Measurements from ENCODE around the gene TCF7L1. TPM values are rescaled to one million over a fixed set of nuclear protein-coding genes. Genes with fewer than 3 reads are reported as not detected.
"Not testable (repeated sequence)": the region's sequence is repeated elsewhere in the genome, so short reads cannot be mapped to it uniquely, and the experiment has no call there.

TCF7L1 gene
- total RNA-seq, 1 donor from 2014 or later, result 9.3 TPM

DNA sequence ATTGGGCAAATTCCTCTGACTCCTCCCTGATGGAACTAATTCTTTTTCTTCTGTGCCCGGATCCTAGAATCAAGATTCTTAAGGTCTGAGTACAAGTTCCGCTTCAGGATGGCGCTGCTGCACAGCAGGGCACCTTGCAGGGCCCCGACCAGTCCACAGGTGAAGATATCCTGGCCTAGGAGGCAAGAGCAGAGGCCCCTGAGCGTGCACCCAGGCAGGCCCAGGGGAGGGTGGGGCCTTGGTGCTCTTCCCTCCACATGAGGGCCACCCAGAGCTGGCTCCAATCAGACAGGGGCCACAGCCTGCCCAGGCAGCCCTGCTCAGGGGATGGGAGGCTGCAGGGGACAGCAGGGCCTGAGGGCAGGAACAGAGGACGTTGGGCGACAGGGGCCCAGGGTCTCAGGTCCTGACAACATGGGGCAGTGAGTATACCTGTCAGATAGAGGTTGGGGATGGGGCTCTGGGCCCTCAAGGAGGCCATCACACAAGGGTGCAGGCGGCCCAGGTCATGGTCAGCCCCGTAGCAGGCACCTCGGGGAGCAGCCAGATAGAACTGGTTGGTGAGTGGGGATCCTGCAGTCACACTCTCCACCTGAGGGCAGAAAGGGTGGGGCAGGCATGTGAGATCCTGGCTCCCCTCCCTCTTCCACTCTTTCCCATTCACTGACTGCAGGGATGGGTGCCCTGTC lies 210.2 kb downstream of the TCF7L1 start:
- DNase-seq; intact Hi-C loops (cut with DNase I); ATAC-seq (ENCODE audit: poor library complexity): not testable (repeated sequence)

DNA sequence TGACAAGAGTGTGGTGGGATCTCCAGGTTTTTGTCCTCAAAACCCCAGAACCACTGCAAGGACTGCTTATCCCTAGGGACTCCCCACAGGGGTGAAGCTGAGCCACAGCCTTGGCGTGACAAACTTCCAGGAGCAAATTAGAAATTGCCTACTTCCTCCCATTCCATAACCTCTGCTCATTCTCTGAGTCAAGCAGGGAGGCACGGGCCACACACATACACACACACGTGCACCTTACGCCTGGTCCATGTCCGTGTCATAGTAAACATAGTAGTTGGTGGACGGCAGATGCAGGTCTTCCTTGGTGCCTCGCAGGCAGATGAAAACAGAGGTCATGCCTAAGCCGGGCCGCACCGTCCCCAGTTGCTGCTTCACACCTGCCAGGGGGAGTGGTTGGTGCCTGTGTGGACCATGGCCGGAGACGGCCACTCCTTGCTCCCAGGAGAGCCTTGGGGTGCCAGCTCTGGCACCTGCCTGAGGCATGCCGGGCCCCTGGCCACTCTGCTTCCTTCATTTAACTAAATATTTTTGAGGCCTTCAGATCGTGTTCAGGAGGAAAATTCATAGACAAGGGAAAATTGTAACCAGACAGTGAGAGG lies 211.3 kb downstream of the TCF7L1 start:
- ATAC-seq (ENCODE audit: poor library complexity) (no peak), DNase-seq (no peak)
- intact Hi-C loops (cut with DNase I), result no loop called here

DNA sequence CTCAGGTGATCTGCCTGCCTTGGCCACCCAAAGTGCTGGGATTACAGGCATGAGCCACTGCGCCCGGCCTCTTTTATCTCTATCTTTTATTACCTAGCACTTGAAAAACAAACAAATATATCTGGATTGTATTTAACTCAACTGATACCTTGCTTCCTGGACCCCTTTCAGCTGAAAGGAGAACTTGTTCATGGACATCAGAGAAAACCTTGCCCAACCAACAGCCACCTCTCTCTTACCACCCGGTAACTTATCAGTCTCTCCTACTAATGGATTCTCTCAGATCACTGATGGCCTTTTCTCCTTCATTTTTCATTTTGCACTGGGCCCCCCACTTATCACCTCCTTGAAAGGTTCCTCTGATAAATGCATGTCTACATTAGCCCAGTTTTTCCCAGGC lies 214.4 kb downstream of the TCF7L1 start:
- no peak for DNase-seq
- intact Hi-C loops (cut with DNase I), result no loop called here
- ATAC-seq (ENCODE audit: poor library complexity), result no peak

DNA sequence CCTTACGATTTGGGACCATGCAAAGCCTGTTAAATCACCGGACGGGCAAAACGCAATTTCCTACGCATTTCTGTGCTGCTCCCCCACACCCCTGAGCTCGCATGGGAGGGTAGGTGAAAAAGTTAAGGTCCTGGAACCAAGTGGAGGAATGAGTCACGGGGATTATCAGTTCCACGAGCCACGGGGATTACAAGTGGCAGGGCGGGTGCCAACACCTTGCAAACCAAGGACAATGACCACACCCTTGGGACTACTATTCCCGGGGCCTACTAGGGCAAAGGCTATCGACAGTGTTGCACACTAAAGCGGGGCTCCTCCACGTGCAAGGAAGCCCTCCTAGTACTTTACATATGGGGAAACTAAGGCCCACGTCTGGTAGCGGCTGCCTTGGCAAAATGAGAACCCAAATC lies 220.7 kb downstream of the TCF7L1 start:
- DNase-seq (peak; percentile 70), ATAC-seq (ENCODE audit: poor library complexity) (peak; percentile 68)
- intact Hi-C loops (cut with DNase I), result no loop called here

DNA sequence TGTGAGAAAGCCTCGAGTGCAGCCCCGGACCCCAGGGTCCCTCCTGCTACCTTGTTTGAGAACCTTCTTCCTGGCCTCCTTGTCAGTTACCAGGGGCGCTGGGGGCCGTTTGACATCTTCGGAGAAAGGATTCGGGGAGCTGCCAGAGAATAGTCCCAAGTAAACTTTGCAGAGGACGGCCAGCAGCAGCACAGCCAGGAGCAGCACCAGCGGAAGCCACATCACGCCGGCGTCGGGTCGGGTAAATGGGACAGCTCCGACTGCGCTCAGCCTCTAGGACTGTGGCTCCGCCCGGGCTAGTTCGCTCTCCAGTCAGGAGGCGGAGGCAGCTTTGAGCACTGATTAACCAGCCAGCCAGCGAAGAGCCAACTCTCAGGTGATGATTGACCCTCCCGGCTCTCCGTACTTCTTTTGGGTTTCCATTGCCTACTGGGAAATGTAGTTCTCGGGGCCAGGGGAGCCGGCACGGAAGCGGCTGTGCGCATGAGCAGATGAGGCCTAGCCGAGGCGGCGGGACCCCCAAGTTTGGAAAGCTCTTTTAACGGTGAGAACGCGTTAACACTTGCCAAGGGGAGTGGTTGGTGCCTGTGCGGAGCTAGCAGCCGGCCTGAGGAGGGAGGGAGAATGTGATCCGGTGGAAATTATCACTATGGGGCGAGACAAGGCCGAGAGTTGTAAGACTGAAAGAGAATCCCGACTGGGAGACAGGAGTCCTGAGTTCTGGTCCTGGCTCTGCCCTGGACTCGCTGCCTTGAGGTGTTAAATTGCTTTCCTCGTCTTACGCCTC lies 221.3 kb downstream of the TCF7L1 start, which contains the start of the genes ELMOD3 and RETSAT:
Gene ELMOD3 (plus strand): TSS at position 484 of the 787 bp plus-strand sequence. CDS start 2,430 bp downstream, outside the sequence.
Gene RETSAT (minus strand): TSS at position 243 of the 787 bp plus-strand sequence. CDS start 21 bp downstream, at position 222.
- intact Hi-C loops (cut with DNase I), result no loop called here
- DNase-seq, result peak; percentile 97

DNA sequence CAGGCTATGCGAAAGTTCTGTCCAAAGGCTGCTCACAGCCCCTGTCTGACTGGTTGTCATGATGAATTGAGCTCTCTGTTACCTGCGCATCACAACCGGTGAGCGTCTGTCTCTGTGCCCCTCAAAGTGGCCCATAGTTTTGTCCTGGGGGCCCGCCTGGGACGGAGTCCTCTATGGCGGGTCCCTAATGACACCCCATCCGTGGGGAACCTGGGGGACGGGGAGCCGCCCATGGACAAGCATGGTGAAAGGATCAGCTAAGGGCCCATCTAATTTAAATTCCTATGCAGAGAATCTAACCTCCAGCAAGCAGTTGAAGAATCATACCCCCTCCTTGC lies 221.8 kb downstream of the TCF7L1 start:
- no peak for DNase-seq
- ATAC-seq (ENCODE audit: poor library complexity), result no peak
- intact Hi-C loops (cut with DNase I), result no loop called here

More for the DNA sequence above, 221.3 kb downstream of the TCF7L1 start, which contains the start of the genes ELMOD3 and RETSAT:
- ATAC-seq (ENCODE audit: poor library complexity), result peak; percentile 97

DNA sequence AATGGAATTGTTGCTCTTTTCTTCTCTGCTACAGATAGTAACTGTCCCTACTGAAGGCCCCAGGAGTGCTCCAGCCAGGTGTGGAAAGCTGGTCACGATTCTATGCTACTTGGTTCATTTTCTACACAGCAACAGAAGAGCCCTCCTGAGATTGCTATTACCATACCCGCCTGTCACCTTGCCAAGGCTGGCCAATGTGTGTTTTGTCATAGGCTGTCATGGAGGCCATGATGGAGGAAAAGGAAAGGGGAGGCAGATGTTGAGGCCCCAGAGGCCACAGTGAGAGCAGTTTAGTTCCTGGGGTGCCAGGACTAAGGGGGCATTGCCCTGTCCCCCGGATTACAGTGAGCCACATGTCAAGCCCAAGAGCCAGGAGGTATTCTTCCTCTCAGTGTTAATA lies 222.3 kb downstream of the TCF7L1 start:
- ATAC-seq (ENCODE audit: poor library complexity) (no peak), DNase-seq (no peak)
- intact Hi-C loops (cut with DNase I), result no loop called here

DNA sequence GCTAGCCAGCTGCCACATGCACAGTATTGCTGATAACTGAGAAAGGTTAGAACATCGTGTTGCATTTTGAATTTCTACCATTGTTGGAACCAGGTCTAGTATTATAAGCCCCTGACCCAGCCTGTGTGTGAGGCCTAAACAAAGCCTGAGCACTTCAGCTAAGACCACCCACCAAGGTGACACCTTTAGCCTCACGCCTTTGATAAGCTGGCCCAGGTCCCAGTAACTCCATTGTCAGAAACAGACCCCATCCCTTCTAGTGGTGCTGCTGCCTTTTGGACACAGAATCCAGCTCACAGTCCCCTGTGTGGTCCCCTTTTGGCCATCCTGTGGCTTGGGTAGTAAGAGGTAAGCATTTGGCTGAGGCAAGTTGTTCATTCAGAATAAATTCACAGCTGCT lies 223.0 kb downstream of the TCF7L1 start:
- intact Hi-C loops (cut with DNase I), result no loop called here
- DNase-seq (no peak), ATAC-seq (ENCODE audit: poor library complexity) (no peak)

DNA sequence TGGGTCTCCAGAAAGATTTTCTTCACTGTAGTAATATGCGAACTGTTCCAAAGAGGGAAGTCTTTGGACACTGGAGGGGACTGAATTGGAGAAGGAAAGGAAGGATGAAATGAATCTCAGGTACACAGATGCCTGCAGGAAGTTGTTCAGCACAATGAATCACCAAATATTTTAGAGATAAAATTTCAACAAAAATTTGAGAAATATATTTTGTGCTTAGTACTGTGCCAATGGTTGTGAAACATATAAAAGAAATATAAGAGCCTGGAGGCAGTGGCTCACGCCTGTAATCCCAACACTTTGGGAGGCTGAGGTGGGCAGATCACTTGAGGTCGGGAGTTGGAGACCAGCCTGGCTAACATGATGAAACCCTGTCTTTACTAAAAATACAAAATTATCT lies 224.5 kb downstream of the TCF7L1 start:
- intact Hi-C loops (cut with DNase I), result no loop called here
- no peak for ATAC-seq (ENCODE audit: poor library complexity)
- DNase-seq, result no peak

Other genes starting within 250 kb of the TCF7L1 start
- gene TMSB10, start 227.7 kb upstream of the TCF7L1 start, total RNA-seq, result 417 TPM
- 83.3 TPM for gene KCMF1, start 162.2 kb upstream of the TCF7L1 start, total RNA-seq
- gene TGOLN2, start 194.6 kb downstream of the TCF7L1 start, total RNA-seq, result 59.9 TPM
- 39.8 TPM for gene RETSAT, start 221.1 kb downstream of the TCF7L1 start, total RNA-seq
- 9.0 TPM for gene ELMOD3, start 221.4 kb downstream of the TCF7L1 start, total RNA-seq